Skin of body (tissue), 2 donors: ENCODE results near the gene ERN1. TPM values are rescaled to one million over a fixed set of nuclear protein-coding genes. Genes with fewer than 3 reads are reported as not detected.
A peak's percentile ranks its signal among the peaks of the same experiment; 100 is the strongest.

Source experiments
- DNase-seq: peaks from one replicate; lab custom pipeline; 2025; lab: John Stamatoyannopoulos, UW
- total RNA-seq: library from RNA; depleted of rRNA; stranded (reverse); fragments of >200 nt; gene quantifications from one replicate; pipeline ENCODE4 v1.2.3, GENCODE V29; 2014

The ERN1 gene
- total RNA-seq, 1 donor from 2014 or later = 9.3 TPM

DNA sequence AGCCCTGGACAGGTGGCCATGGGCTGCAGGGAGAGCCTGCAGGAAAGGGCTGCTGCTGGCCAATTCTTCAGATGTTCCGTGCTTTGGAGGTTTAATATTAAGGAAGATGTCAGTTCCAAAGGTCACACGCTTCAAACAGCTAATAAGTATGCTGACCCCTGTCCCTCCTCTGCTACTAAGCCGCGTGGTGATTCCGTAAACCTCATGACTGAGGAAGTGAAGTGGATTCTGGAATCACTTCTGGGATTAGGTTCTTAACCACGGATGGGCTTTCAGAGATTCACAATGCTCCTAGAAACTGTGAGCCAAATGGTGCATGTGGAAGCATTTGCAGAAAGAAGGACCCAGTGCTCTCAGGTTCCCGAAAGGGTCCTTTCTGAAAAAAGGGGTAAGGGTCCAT lies 28.5 kb upstream of the ERN1 start:
- DNase-seq = no peak

DNA sequence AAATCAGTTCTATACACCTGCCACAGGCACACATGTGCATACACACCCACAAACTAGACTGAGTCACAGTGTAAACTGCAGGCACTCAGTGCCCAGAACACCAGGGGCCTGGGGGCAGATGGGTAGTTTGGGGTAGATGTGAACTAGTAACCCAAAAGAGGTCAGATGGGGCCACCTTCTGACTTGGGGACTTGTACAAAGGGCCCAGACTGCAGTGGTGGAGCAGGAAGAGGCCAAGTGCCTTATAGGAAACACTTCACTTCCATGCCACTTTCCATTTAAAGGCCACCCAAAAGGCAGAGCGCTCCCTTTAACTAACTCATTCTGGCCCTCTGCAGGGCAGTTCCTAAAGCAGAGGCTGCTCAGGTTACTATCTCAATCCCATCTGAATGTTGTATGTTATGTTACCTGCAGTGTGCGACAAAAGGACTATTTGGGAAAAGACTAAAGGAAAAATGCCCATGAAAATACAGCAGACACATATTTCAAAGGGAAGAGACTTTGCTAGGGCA lies 27.8 kb upstream of the ERN1 start:
- DNase-seq = no peak

DNA sequence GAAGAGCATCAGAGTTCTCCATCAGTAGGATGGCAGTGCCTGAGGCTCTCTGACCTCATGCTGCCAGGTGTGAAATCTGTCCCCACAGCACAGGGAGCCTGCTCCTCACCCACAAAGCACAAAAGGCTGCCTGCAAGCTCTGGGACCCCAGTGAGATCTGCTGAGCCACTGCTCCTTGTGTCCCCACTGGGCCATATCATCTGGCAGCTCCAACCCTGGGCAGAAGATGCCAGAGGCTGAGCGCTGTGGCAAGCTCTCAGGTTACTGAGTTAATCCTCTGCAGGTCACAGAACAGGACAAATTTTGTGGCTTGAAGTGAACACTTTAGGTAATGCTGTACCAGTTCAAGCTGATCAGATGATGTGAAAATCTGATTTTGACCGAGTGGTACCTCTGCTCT lies 26.7 kb upstream of the ERN1 start:
- no peak for DNase-seq

DNA sequence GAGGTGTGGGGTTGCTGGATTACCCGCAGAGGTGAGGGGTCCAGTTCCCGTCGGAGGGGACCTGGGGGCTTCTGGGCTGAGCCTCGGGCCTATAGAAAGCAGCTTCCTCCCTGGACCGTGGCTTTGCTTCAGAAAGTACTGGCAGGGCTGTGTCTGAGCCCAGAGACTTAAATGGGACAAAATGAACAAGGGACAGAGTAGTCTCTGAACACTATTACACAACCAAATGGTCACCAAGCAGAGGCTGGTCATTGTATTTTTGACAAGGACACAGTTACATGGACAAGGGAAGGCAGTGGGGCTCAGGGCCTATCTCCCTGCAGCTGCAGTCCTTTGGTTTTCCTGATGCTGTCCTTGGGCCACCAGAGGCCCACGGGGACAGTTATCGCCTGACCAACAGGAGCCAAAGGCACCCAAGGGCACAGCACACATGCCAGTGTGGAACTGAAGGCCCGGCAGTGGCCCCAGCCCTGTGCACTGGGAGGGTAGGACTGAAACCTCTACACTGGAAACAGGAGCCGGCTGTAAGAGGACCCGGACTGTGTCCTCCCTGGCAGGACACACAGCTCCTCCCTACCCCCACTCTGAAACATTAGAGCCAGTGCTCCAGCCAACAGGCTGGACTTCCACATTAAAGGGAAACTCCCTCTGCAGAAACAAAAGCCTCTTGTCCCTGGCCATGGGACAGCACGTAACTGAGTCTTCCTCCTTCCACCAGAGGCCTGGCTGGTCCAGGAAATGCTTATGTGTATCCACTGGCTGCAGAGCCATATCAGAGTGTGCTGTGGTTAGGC lies 26.0 kb upstream of the ERN1 start:
- peak; percentile 26 for DNase-seq

DNA sequence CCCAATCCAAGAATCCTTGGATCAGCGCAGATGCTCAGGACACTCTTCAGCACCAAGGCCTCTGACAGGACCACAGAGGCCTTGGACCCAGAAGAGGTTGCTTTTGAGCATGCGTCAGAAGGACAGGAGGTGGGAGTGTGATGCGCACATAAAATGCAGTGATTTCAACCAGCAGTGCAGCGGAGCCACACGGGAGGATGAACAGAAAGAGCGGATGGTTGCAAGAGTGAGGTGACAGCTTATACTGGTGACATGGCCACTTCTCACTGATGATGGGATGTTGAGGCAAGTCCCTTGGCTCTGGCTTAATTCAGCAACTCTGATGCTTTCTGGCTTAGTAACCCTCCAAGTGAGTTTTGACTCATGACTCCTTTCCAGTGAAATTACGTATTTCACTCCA lies 25.2 kb upstream of the ERN1 start:
- DNase-seq = no peak

DNA sequence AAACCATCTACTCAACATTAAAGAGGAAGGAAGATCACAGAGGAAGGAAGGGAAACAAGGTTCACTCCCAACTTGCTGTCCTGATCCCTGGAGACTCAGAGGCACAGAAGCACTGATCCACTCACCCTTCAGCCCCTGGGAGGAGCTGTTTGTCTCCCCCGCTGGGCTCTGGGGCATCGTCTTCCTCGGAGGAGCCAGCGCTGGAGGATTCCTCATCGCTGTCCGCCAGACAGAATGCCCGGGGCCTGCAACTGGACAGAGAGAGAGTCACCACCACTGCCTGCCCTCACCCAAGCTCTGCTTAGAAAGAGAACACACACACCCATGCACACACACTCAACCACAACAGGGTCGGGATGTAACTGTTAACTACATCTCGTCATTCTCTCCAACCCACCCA lies 24.8 kb upstream of the ERN1 start:
- DNase-seq = no peak

DNA sequence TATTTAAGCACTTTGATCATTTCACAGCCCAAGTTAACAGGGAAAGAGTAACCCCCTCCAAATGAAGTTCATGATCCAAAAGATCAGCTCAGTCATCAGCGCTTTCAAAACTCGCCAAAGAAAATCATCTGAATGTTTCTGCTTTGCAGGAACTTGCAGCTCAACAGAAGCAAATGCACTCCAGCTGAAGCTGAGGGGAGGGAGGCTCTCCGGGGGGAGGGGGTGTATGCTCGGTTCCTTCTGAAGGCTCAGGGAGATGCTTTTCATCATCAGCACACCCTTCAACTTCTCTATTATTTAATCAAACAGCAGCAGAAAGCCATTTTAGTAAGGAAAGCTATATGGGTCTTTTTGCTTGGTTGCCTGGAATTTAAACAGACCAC lies 24.4 kb upstream of the ERN1 start:
- DNase-seq = no peak

DNA sequence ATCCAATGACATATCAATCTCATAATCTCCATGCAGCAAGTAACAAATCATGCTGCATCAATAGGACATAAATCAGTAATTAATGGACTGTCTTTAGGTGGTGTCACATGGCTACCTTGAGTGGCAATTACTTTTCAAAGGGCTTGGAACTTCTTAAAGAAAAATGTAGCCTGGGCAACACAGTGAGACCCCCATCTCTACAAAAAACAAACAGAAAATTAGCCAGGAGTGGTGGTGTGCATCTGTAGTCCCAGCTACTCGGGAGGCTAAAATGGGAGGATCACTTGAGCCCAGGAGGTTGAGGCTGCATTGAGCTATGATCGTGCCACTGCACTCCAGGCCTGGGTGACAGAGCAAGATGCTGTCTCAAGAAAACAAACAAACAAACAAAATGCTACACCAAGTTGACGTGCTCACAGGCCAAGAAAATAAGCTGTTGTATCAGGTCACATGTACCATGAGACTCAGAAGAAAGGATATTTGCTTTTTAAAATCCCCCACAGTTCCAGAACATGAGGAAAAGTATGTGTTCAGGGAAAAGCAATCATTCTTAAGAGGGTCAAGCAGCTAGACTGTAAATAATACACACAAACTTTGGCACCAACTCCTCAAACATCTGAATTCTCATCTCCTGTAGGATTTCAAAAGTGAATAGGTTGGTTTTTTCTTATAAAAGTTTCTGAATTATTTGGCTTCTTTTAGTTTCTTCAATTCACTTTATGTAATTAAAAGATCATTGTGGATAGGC lies 23.8 kb upstream of the ERN1 start:
- DNase-seq = no peak

DNA sequence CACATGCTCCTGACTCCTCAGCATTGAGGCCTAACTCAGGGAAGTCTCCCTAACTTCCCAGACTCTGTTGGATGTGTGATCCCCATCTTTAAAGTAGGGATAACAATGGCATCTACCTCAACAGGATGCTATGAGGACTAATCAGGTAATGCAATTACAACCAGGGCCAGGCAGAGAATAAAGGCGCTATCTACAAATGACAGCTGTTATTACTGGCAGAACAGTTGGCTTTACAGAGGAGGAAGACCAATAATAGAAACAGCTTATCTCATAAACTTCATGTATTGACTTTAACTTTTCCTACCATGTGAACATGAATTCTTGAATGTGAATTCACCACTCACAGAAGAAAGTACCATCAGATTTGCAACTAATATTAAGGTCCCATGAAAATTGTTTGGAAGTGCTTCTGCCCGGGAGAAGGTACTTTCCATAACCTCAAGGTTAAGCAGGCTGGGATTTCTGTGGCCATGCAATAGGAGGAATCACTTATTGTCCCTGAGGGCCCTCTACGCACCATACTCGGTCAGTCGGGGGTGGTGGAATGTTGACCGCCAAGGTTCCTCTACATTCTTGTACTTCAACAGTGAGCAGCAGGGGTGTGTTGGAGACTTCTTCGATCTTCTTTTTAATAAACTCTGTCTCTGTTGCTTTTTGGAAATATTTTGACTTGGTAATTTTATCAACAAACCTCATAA lies 22.6 kb upstream of the ERN1 start:
- no peak for DNase-seq

DNA sequence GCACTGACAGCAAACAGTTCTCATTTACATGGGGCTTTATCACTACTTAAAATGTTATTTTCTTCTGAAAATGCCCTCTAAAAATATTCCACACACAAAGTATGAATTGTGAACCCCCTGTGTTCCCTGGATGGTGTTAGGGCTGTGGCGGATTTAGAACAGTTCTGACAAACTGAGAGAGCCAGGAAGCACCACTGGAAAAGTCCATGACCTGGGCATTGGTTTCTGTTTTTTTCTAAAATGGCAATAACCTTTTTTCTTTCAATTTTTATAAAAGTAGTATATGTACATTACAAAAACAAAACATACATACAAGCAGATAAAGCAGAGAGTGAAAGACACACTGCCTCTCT lies 21.0 kb upstream of the ERN1 start:
- DNase-seq = no peak

DNA sequence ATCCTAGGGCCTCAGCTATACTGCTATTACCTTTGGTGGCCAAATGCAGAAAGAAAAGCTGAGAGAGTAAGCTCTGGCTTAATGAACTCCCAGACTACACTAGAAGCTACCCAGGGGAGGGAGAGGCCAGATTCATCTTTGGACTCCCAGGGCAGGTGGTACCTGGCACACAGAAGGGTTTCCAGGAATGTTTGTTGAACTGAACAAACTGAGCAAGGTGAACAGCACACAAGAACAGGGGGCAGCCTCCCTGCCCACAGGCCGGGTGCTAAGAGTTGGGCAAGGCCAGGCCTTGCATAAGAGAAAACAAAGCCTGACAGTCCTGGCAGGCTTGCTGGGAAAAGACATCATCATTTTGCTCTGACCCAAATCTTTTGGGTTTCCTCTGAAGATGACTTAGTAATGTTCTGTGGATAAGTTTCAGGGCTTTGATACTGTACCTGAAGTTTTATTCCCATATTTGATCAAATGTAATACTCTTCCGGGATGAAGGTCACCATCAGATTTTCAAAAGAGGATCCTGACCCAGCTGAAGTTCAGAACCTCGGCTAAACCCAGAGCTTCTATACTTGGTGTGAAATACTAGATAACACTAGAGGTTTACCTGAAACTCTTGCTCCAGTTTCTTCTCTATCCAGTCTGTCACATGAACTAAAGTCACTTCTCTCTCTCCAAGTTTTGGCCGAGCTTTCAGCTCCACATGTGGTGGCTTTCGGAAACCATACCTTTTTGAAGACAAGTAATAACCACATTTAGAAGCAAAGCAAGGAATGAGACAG lies 20.5 kb upstream of the ERN1 start:
- no peak for DNase-seq

DNA sequence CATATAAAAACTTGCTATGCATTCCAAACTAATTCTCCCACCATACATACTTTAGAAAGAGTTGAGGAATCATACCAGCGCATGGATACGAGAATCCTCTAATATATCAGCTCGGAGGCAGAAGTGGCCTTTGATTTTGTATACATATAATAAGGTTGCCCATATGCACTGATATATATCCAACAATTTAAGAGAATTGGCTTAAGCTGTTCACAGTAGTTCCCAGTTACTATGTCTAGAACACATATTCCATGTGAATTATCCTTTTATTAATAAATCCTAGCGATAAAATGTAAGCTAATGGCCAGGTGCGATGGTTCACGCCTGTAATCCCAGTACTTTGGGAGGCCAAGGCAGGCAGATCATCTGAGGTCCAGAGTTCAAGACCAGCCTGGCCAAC lies 19.3 kb upstream of the ERN1 start:
- no peak for DNase-seq

DNA sequence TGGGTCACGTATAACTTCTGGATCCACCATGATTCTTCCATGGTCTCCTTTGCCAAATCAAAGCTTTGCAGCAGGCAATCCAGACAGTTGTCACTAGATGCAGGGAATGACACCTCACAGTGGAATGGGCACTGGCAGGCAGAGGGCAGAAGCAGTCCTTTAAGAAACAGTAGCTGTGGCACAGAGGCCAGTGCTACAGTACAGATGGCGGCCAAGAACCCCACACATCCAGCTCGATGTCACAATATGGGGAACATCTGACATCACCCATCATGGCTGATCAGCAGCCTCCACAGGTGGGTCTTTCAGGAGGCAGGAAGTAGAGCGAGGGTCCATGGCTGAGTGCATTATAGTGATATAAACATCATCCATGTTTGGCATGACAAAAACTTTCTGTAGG lies 18.8 kb upstream of the ERN1 start:
- DNase-seq = no peak

DNA sequence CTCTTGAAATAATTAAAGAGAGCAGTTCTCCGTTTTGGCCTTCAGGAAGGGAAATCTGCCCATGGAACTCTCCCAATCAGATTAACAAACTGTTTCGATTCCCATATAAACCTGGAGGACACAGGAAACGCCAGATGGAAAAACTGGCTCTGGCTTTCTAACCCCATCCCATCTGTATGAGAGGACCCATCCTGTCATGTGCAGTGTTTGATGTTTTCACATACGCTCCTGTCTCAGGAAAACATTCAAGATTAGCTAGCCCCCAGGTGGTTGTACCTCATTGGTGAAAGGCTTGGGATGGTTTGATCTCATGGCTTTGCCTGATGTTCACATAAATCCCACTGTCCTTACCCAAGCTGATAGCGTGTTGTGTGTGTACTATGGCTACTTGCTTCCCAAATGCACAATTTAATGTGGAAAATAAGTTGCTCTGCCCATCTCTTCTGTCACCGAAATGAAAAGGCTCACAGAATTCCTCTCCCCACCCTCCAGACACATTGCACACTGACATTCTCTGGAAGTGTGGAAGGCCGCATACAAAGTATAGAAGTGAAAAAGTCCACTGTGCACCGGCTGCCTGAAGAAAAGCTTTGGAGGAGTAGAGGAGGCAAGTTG lies 18.2 kb upstream of the ERN1 start:
- DNase-seq = no peak

DNA sequence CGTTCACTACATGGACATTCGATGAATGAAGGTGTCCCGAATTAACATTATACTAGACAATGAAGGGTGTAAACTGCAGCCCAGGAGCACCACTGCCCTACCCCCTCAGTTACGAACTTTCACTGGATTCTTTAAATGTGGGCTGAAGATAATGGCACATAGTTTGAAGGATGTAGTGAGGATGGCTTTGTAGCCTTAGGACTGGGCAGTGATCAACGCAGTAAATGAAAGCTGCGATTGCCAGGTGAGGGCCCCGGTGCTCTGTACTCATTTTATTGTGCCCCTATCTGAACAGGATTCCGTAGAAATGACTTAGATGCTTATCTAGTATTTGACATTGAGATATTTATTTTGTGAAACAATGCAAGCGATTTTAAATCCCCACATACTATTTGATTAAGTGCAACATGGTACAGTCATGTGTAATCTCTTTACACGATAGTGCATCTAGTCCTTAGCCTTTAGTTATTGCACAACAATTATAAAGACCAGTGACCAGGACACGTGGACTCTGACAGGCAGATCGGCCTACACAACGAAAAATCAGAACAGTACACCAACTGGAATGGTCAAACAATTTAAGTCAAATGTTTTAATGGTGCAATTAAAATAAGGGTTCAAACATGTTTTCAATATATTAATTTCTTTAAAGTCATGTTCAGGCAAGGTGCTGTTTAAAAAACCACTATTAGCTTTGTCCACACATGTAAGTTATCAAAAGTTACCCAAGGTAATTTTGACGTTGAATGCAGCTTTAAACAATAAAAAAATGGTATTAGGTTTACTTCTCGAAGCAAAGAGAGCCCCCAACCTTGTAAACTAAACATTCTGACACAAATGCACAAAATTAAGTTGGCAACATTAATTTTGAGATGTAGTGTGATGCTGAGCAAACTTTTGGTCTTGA lies 17.4 kb upstream of the ERN1 start:
- no peak for DNase-seq

DNA sequence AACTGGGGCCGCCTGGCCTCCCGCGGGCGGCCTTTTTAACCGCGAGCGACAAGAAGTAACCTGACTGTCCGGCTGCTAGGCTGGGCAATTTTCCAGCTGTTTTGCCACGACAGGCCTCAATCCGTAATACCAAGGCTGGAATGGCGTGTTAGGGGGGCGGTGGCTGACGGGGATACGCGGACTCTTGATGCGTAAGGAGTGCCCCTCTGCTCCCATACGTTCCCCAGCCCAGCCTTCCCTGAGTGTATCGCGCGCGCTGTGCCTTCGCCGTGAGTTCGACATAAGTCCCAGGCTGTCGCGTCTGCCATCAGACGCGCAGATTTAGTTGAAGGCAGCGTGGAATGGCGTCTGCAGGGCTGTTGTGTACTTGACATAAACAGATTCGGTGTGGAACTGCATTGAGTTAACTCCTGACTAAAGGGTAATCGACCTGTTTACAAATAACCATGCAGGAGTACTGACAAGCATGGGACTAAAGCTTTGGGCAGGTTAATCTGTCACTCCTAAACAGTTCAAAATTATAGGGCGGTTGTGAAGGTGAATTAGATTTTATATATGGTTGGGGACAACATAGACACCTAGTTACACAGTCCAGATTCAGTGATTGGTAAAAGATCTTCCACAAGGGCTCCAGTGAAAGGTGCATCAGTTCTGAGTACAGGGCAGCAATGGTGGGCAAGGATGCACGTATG lies 16.6 kb upstream of the ERN1 start:
- DNase-seq = peak; percentile 65

DNA sequence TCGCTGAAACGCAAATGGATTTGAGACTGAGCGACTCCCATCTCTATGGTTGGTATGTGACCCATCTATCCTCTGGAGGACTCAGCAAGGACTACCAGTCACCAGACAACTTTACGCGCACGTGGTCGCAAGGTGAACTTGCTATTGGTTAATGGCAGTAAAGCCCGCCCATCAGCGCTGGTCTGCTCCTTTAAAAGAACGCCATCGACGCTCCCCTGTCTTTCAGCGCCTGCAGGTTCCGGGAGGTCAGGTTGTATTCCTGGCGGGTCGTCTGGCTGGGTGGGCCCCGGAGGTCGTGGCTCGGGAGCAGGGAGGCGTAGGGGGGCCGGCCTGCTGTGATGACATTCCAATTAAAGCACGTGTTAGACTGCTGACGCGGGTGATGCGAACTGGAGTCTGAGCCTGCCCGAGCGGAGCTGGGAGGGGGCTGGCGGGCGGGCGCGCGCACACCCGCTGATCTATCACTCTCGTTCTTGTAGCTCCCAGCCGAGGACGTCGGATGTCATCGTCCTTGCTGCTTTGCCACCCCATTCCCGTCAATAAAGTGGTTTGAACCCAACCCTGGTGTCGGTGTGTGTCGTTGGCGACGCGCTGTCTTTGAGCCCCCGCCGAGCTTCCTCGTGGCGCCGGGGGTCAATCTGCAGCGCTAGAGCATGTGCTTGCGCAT lies 15.9 kb upstream of the ERN1 start:
- DNase-seq = peak; percentile 100

DNA sequence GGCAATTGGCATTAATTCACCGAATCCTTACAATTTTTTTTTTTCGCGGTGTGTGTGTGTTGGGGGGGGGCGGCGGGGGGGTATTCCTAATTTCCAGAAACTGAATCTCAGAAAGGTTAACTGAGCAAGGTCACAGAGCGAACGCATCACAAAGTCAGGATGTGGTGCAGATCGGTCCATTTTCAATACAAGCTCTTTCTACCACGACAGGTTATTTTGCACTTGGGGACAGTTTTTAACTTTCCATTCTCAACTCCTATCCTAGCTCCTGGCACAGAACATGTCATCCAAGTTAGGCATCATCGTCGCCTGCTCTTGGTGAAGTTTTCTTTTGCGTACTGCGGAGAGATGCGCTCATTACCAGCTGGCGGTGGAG lies 15.4 kb upstream of the ERN1 start:
- DNase-seq = no peak

DNA sequence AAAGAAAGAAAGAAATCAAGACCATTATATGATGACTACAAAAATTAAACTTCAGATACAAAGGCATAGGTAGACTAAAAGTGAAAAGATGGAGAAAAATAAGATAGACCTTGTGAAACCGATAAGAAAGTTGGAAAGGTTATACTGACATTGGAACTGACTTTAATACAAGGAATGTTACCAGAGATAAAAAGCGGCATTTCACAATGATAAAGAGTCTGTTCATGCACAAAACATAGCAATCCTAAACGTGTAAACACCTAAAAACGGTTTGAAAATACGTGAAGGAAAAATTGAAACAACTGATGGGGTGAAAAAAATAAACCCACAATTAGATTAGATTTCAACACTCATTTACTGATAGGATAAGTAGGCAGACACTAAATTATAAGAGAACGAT lies 9.6 kb upstream of the ERN1 start:
- DNase-seq = no peak
